Muscle of leg (tissue), 11 donors: Measurements from ENCODE around the gene RNF157. TPM values are rescaled to one million over a fixed set of nuclear protein-coding genes. Genes with fewer than 3 reads are reported as not detected.

Experiments
- DNase-seq: peaks from one replicate; pipeline ENCODE4 v3.0.0; 2013
- H3K27ac ChIP-seq: one replicate; pipeline ENCODE4 v1.5.1; 2013; ENCODE audit warnings: mild to moderate bottlenecking, low read length, control low read depth
- H3K27me3 ChIP-seq: one replicate; pipeline ENCODE4 v1.6.1; 2013; ENCODE audit warnings: low read length; ENCODE audit not compliant: control insufficient read depth, insufficient read depth
- H3K36me3 ChIP-seq: one replicate; pipeline ENCODE4 v1.6.1; 2013; ENCODE audit warnings: low read length; ENCODE audit not compliant: control insufficient read depth, insufficient read depth
- H3K4me1 ChIP-seq: one replicate; pipeline ENCODE4 v1.6.1; 2013; ENCODE audit warnings: low read length; ENCODE audit not compliant: control insufficient read depth, insufficient read depth
- H3K4me3 ChIP-seq: one replicate; pipeline ENCODE4 v1.5.1; 2013; ENCODE audit warnings: low read length, control low read depth
- H3K9me3 ChIP-seq: replicated peaks from 2 replicates; pipeline ENCODE4 v1.6.1; 2013; ENCODE audit warnings: low read depth, low read length; ENCODE audit not compliant: control insufficient read depth
- WGBS: methylation state at CpG from one replicate; pipeline ENCODE4 v1.1.5; 2013; ENCODE audit warnings: missing lambda C conversion rate; ENCODE audit not compliant: insufficient coverage; 5-methylcytosine and 5-hydroxymethylcytosine counted together
- polyA plus RNA-seq, 8 donors: library from polyadenylated mRNA; unstranded; fragments of 120-200 nt; gene quantifications; one replicate each; pipeline versions ENCODE4 v1.2.1 to v1.2.3, GENCODE V29; 2013; ENCODE audit warnings: inconsistent platforms in 1 of 8, low replicate concordance in 1 of 8; ENCODE audit not compliant: insufficient read length in 8 of 8, insufficient read depth in 1 of 8
- total RNA-seq: library from RNA; stranded (reverse); fragments of 120-200 nt; gene quantifications from one replicate; pipeline ENCODE4 v1.2.4, GENCODE V29; 2013

Gene RNF157
- total and polyA plus RNA-seq, 9 donors: 5.5 to 11.1 (median 10.0) TPM

DNA sequence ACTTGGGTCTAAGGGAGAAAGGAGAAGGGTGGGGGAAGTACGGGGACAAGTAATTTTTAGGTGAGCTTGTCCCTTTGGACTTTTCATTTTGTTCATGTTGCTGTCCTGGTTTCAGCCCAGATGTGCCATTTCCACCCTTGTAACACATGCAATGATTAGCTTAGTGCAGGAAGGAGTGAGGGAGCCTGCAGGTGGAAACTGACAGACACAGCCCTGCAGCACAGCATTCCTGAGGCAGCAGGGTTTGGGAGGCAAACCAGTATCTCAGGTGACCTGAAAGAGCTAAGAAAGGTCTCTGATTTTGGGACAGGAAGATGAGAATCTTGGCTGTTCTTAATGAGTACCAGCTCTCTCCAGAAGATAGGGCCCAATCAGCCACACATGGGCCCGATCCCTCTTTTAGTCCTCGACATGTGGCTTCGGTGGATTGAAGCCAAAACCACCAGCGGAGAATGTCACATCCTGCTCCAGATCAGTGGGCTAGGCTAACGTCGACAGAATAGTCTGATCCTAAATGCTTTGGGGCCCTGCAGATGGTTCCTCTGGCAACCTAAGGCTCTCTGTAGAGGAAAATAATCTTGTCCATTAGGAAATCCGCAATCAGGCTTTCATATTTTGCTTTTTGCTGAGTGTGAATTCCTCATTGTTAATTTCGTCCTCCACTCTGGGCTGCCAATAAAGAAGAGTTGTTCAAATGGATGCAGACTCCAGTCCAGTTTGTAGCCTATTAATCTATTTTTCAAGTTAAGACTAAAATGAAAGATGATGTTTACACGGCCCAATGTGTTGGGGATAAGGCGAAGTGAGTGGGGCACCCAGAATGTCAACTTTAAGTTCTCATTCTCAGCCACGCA lies 3.8 kb upstream of the RNF157 start:
- H3K4me1 ChIP-seq: peaks cover 20% of the 10 kb centered on the region
- no peaks in the 10 kb centered on the region for H3K36me3 ChIP-seq
- H3K4me3 ChIP-seq: no peak overlapping the region
- H3K9me3 ChIP-seq: no peaks in the 10 kb centered on the region
- DNase-seq: no peak
- peaks cover 27% of the 10 kb centered on the region for H3K27me3 ChIP-seq
- WGBS: 65% methylated on average over 8 of the region's 12 CpGs
- H3K27ac ChIP-seq: no peak overlapping the region

GRCh38 chr17:76241691-76242255 lies 1.5 kb upstream of the RNF157 start:
- Histone ChIP-seq H3K4me1 (peaks cover 20% of the 10 kb centered on the region), H3K27me3 (peaks cover 36% of the 10 kb centered on the region), H3K36me3 (no peaks in the 10 kb centered on the region), H3K9me3 (no peaks in the 10 kb centered on the region), H3K27ac (no peak overlapping the region), H3K4me3 (no peak overlapping the region)
- no peak for DNase-seq
- WGBS: 92% methylated on average over 10 of the region's 15 CpGs

DNA sequence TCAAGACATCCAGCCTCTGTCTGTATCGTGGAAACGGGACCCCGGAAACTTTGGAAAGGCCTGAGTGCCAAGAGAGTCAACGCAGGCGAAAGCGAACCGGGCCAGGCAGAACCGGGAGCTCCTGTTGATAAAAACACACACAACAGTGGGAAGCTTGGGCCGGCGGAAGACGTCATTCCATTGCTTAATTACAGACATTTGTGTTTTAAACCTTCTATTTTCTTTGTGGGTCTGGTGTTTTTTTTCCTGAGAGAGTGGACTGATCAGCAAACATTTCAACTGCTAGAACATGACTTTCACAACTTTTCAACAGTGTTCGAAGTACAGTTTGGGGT lies 878 bp upstream of the RNF157 start:
- Histone ChIP-seq H3K36me3 (no peaks in the 10 kb centered on the region), H3K4me1 (peaks cover 15% of the 10 kb centered on the region), H3K27ac (no peak overlapping the region), H3K27me3 (peaks cover 36% of the 10 kb centered on the region), H3K4me3 (peak overlapping the region; percentile 64), H3K9me3 (no peaks in the 10 kb centered on the region)
- WGBS: 4% methylated on average over 4 of the region's 12 CpGs
- no peak for DNase-seq

DNA sequence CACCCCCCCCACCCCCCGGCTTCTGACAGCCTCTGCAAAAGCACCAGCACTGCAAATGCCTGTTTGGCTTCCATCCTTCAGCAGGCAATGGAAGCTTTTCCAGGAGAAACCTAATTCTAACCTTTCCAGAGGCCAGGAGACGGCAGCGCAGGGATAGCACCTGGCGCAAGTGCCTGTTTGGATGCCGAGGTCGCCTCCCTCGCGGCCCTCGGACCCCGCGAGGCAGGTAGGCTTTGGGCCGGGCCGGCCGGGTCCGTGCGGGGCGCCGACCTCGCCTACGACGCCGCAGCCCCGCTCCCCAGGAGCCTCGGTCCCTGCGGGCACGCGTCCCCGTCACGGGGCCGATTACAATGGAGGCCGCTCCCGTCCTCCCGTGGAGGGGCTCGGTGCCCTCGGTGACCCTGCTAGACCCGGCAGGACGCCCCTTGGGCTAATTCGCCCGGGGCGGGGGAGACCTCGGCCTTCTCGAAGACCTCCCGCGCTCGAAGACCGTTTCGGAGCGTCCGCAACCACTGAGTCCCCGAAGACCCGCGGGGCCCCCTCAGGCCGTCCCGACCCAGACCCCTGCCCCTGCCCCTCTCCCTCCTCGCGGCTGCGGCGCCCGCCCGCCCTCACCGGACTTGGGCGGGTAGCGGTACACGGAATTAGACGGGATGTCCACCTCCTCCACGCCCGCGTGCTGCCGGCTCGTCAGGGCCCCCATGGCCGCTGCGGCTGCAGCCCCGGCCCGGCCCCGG lies 587 bp downstream of the RNF157 start:
- H3K27me3 ChIP-seq: peaks cover 36% of the 10 kb centered on the region
- DNase-seq: no peak
- peaks cover 11% of the 10 kb centered on the region for H3K4me1 ChIP-seq
- no peaks in the 10 kb centered on the region for H3K9me3 ChIP-seq
- H3K4me3 ChIP-seq: peak overlapping the region; percentile 45
- H3K36me3 ChIP-seq: no peaks in the 10 kb centered on the region
- WGBS: under 1% methylated on average over 71 of the region's 75 CpGs
- no peak overlapping the region for H3K27ac ChIP-seq

- no peak overlapping the region for H3K27ac ChIP-seq
- H3K36me3 ChIP-seq: no peaks in the 10 kb centered on the region
- no peaks in the 10 kb centered on the region for H3K9me3 ChIP-seq
- H3K4me1 ChIP-seq: peaks cover 11% of the 10 kb centered on the region
- DNase-seq: no peak
- 20% methylated on average over 2 of the region's 11 CpGs for WGBS
- H3K4me3 ChIP-seq: no peak overlapping the region
- H3K27me3 ChIP-seq: peaks cover 36% of the 10 kb centered on the region
These were observed 1.3 kb downstream of the RNF157 start for GRCh38 chr17:76238847-76239537.

- Histone ChIP-seq H3K4me1 (peaks cover 9% of the 10 kb centered on the region), H3K27me3 (peaks cover 33% of the 10 kb centered on the region), H3K4me3 (no peak overlapping the region), H3K27ac (no peak overlapping the region), H3K36me3 (no peaks in the 10 kb centered on the region), H3K9me3 (no peaks in the 10 kb centered on the region)
- WGBS: 79% methylated on average over 5 of the region's 7 CpGs
- DNase-seq: no peak
These were observed 2.4 kb downstream of the RNF157 start for GRCh38 chr17:76237859-76238313.

GRCh38 chr17:76236603-76237002 lies 3.7 kb downstream of the RNF157 start:
- no peaks in the 10 kb centered on the region for H3K36me3 ChIP-seq
- no peak overlapping the region for H3K4me3 ChIP-seq
- no peaks in the 10 kb centered on the region for H3K9me3 ChIP-seq
- H3K27ac ChIP-seq: no peak overlapping the region
- no peak for DNase-seq
- H3K27me3 ChIP-seq: peaks cover 24% of the 10 kb centered on the region
- peaks cover 7% of the 10 kb centered on the region for H3K4me1 ChIP-seq

GRCh38 chr17:76235883-76236282 lies 4.4 kb downstream of the RNF157 start:
- peaks cover 21% of the 10 kb centered on the region for H3K27me3 ChIP-seq
- no peak overlapping the region for H3K27ac ChIP-seq
- no peak overlapping the region for H3K4me3 ChIP-seq
- H3K4me1 ChIP-seq: peaks cover 4% of the 10 kb centered on the region
- no peaks in the 10 kb centered on the region for H3K9me3 ChIP-seq
- no peaks in the 10 kb centered on the region for H3K36me3 ChIP-seq
- WGBS: no CpG with 5 or more reads among the region's 2 CpGs
- no peak for DNase-seq

GRCh38 chr17:76234354-76234679 lies 6.0 kb downstream of the RNF157 start:
- no peaks in the 10 kb centered on the region for H3K36me3 ChIP-seq
- no peak overlapping the region for H3K4me3 ChIP-seq
- no peak overlapping the region for H3K27ac ChIP-seq
- no peak for DNase-seq
- H3K9me3 ChIP-seq: no peaks in the 10 kb centered on the region
- no peaks in the 10 kb centered on the region for H3K4me1 ChIP-seq
- no CpG with 5 or more reads among the region's 5 CpGs for WGBS
- peaks cover 11% of the 10 kb centered on the region for H3K27me3 ChIP-seq
